ENCODE measurements around the gene MACROD1.

MACROD1 gene

GRCh38 chr11:64150481-64151239 lies 15.3 kb downstream of the MACROD1 start:
- peak; percentile 87 for DNase-seq

GRCh38 chr11:64150051-64150450 lies 15.9 kb downstream of the MACROD1 start:
- DNase-seq: no peak

GRCh38 chr11:64148917-64149617 lies 16.8 kb downstream of the MACROD1 start:
- DNase-seq: no peak

GRCh38 chr11:64148226-64148916 lies 17.5 kb downstream of the MACROD1 start:
- DNase-seq: peak; percentile 81

GRCh38 chr11:64146036-64146955 lies 19.6 kb downstream of the MACROD1 start:
- DNase-seq: no peak

GRCh38 chr11:64144587-64145472 lies 21.1 kb downstream of the MACROD1 start:
- no peak for DNase-seq

- DNase-seq: no peak
Observed at GRCh38 chr11:64141081-64141783, 24.7 kb downstream of the MACROD1 start.

- DNase-seq: no peak
Observed at GRCh38 chr11:64140082-64140481, 25.8 kb downstream of the MACROD1 start.

- DNase-seq: no peak
Observed at GRCh38 chr11:64139049-64139448, 26.9 kb downstream of the MACROD1 start.

GRCh38 chr11:64138398-64138797 lies 27.5 kb downstream of the MACROD1 start:
- DNase-seq: no peak

- DNase-seq: no peak
Observed at GRCh38 chr11:64136765-64137441, 29.0 kb downstream of the MACROD1 start.

- DNase-seq: no peak
Observed at GRCh38 chr11:64135711-64136110, 30.2 kb downstream of the MACROD1 start.

- DNase-seq: no peak
Observed at GRCh38 chr11:64134963-64135362, 30.9 kb downstream of the MACROD1 start.

GRCh38 chr11:64132982-64133705 lies 32.8 kb downstream of the MACROD1 start:
- no peak for DNase-seq

- peak; percentile 37 for DNase-seq
Observed at GRCh38 chr11:64132191-64132771, 33.6 kb downstream of the MACROD1 start.

- DNase-seq: peak; percentile 20
Observed at GRCh38 chr11:64131683-64132190, 34.2 kb downstream of the MACROD1 start.

- no peak for DNase-seq
Observed at GRCh38 chr11:64130618-64131017, 35.3 kb downstream of the MACROD1 start.

GRCh38 chr11:64129403-64129802 lies 36.5 kb downstream of the MACROD1 start:
- no peak for DNase-seq

Data from NCI-H1105 (cell line).